ENCODE data around the gene CDKN1B.
A peak's percentile ranks its signal among the peaks of the same experiment; 100 is the strongest.
"Not testable (repeated sequence)": the region's sequence is repeated elsewhere in the genome, so short reads cannot be mapped to it uniquely, and the experiment has no call there.

Gene CDKN1B

GRCh38 chr12:12723681-12724420, 6.7 kb downstream of the CDKN1B start:
- peaks cover 11% of the 10 kb centered on the region; the same call in 1 of the 2 replicates for H3K4me1 ChIP-seq (ENCODE audit: insufficient read depth, low read length)
- H3K36me3 ChIP-seq (ENCODE audit: insufficient read depth, low read length): peaks cover 3% of the 10 kb centered on the region; the same call in 1 of the 2 replicates
- H3K9ac ChIP-seq (ENCODE audit: low read depth, low read length): peak overlapping the region; percentile 54
- H3K9me3 ChIP-seq (ENCODE audit: control insufficient read depth, insufficient read depth, low read length): no peaks in the 10 kb centered on the region

- peak overlapping the region; percentile 54 for H3K9ac ChIP-seq (ENCODE audit: low read depth, low read length)
- no peaks in the 10 kb centered on the region for H3K9me3 ChIP-seq (ENCODE audit: control insufficient read depth, insufficient read depth, low read length)
- H3K4me1 ChIP-seq (ENCODE audit: insufficient read depth, low read length): peaks cover 5% of the 10 kb centered on the region; the same call in 1 of the 2 replicates
- peaks cover 3% of the 10 kb centered on the region; the same call in 1 of the 2 replicates for H3K36me3 ChIP-seq (ENCODE audit: insufficient read depth, low read length)
Observed at GRCh38 chr12:12724421-12725085, 7.4 kb downstream of the CDKN1B start.

GRCh38 chr12:12725086-12725955, 8.2 kb downstream of the CDKN1B start:
- H3K4me1 ChIP-seq (ENCODE audit: insufficient read depth, low read length): no peaks in the 10 kb centered on the region
- peak overlapping the region; percentile 54 for H3K9ac ChIP-seq (ENCODE audit: low read depth, low read length)
- no peaks in the 10 kb centered on the region for H3K36me3 ChIP-seq (ENCODE audit: insufficient read depth, low read length)
- H3K9me3 ChIP-seq (ENCODE audit: control insufficient read depth, insufficient read depth, low read length): no peaks in the 10 kb centered on the region

- H3K36me3 ChIP-seq (ENCODE audit: insufficient read depth, low read length): no peaks in the 10 kb centered on the region
- no peaks in the 10 kb centered on the region for H3K4me1 ChIP-seq (ENCODE audit: insufficient read depth, low read length)
- no peaks in the 10 kb centered on the region for H3K9me3 ChIP-seq (ENCODE audit: control insufficient read depth, insufficient read depth, low read length)
- peak overlapping the region; percentile 54 for H3K9ac ChIP-seq (ENCODE audit: low read depth, low read length)
Observed at GRCh38 chr12:12725956-12726554, 8.9 kb downstream of the CDKN1B start.

GRCh38 chr12:12726555-12727093, 9.5 kb downstream of the CDKN1B start:
- Histone ChIP-seq H3K4me1 (ENCODE audit: insufficient read depth, low read length) (no peaks in the 10 kb centered on the region), H3K9ac (ENCODE audit: low read depth, low read length) (peak overlapping the region; percentile 54; the same call in 1 of the 2 replicates), H3K9me3 (ENCODE audit: control insufficient read depth, insufficient read depth, low read length) (no peaks in the 10 kb centered on the region), H3K36me3 (ENCODE audit: insufficient read depth, low read length) (no peaks in the 10 kb centered on the region)

GRCh38 chr12:12731178-12731577, 14.0 kb downstream of the CDKN1B start:
- no peaks in the 10 kb centered on the region for H3K9me3 ChIP-seq (ENCODE audit: control insufficient read depth, insufficient read depth, low read length)
- H3K36me3 ChIP-seq (ENCODE audit: insufficient read depth, low read length): no peaks in the 10 kb centered on the region
- H3K4me1 ChIP-seq (ENCODE audit: insufficient read depth, low read length): no peaks in the 10 kb centered on the region
- no peak overlapping the region for H3K9ac ChIP-seq (ENCODE audit: low read depth, low read length)

- Histone ChIP-seq H3K9me3 (ENCODE audit: control insufficient read depth, insufficient read depth, low read length) (no peaks in the 10 kb centered on the region), H3K9ac (ENCODE audit: low read depth, low read length) (no peak overlapping the region), H3K36me3 (ENCODE audit: insufficient read depth, low read length) (no peaks in the 10 kb centered on the region), H3K4me1 (ENCODE audit: insufficient read depth, low read length) (no peaks in the 10 kb centered on the region)
Observed at GRCh38 chr12:12731785-12732184, 14.6 kb downstream of the CDKN1B start.

- H3K9me3 ChIP-seq (ENCODE audit: control insufficient read depth, insufficient read depth, low read length): no peaks in the 10 kb centered on the region
- H3K9ac ChIP-seq (ENCODE audit: low read depth, low read length): no peak overlapping the region
- H3K4me1 ChIP-seq (ENCODE audit: insufficient read depth, low read length): no peaks in the 10 kb centered on the region
- no peaks in the 10 kb centered on the region for H3K36me3 ChIP-seq (ENCODE audit: insufficient read depth, low read length)
Observed at GRCh38 chr12:12733118-12733517, 15.9 kb downstream of the CDKN1B start.

- Histone ChIP-seq H3K4me1 (ENCODE audit: insufficient read depth, low read length) (no peaks in the 10 kb centered on the region), H3K9ac (ENCODE audit: low read depth, low read length) (no peak overlapping the region), H3K9me3 (ENCODE audit: control insufficient read depth, insufficient read depth, low read length) (no peaks in the 10 kb centered on the region)
Observed at GRCh38 chr12:12734054-12734453, 16.9 kb downstream of the CDKN1B start.

GRCh38 chr12:12734561-12735071, 17.4 kb downstream of the CDKN1B start:
- no peaks in the 10 kb centered on the region for H3K9me3 ChIP-seq (ENCODE audit: control insufficient read depth, insufficient read depth, low read length)
- no peak overlapping the region for H3K9ac ChIP-seq (ENCODE audit: low read depth, low read length)
- no peaks in the 10 kb centered on the region for H3K4me1 ChIP-seq (ENCODE audit: insufficient read depth, low read length)
- H3K36me3 ChIP-seq (ENCODE audit: insufficient read depth, low read length): no peaks in the 10 kb centered on the region

More at GRCh38 chr12:12734054-12734453, 16.9 kb downstream of the CDKN1B start:
- no peaks in the 10 kb centered on the region for H3K36me3 ChIP-seq (ENCODE audit: insufficient read depth, low read length)

GRCh38 chr12:12735301-12735700, 18.1 kb downstream of the CDKN1B start:
- Histone ChIP-seq H3K9ac (ENCODE audit: low read depth, low read length) (no peak overlapping the region), H3K4me1 (ENCODE audit: insufficient read depth, low read length) (no peaks in the 10 kb centered on the region), H3K9me3 (ENCODE audit: control insufficient read depth, insufficient read depth, low read length) (no peaks in the 10 kb centered on the region), H3K36me3 (ENCODE audit: insufficient read depth, low read length) (no peaks in the 10 kb centered on the region)

GRCh38 chr12:12736759-12737676, 19.9 kb downstream of the CDKN1B start:
- Histone ChIP-seq H3K9ac (ENCODE audit: low read depth, low read length) (no peak overlapping the region), H3K36me3 (ENCODE audit: insufficient read depth, low read length) (no peaks in the 10 kb centered on the region), H3K9me3 (ENCODE audit: control insufficient read depth, insufficient read depth, low read length) (no peaks in the 10 kb centered on the region), H3K4me1 (ENCODE audit: insufficient read depth, low read length) (no peaks in the 10 kb centered on the region)

GRCh38 chr12:12738152-12738551, 21.0 kb downstream of the CDKN1B start:
- not testable (repeated sequence) for H3K4me1 ChIP-seq (ENCODE audit: insufficient read depth, low read length); H3K9ac ChIP-seq (ENCODE audit: low read depth, low read length)

More at GRCh38 chr12:12738152-12738551, 21.0 kb downstream of the CDKN1B start:
- not testable (repeated sequence) for H3K9me3 ChIP-seq (ENCODE audit: control insufficient read depth, insufficient read depth, low read length); H3K36me3 ChIP-seq (ENCODE audit: insufficient read depth, low read length)

Data from ES-I3 (cell line).